ENCODE data around the gene MCOLN1. TPM values are rescaled to one million over a fixed set of nuclear protein-coding genes. Genes with fewer than 3 reads are reported as not detected.

MCOLN1 gene
- polyA plus RNA-seq, 3 donors = 32.8 to 133 (median 34.3) TPM

- intact Hi-C loops (cut with micrococcal nuclease) = no loop called here
- peak; percentile 88 to 89 (median 89) for DNase-seq
- no peaks in the 10 kb centered on the region for H4K20me1 ChIP-seq (ENCODE audit: insufficient read depth, low read length)
Observed at GRCh38 chr19:7488736-7489353, 33.6 kb upstream of the MCOLN1 start, which contains the start of gene PEX11G. Gene PEX11G (minus strand): TSS chr19:7489035. CDS start chr19:7489010, 25 bp downstream.

DNA sequence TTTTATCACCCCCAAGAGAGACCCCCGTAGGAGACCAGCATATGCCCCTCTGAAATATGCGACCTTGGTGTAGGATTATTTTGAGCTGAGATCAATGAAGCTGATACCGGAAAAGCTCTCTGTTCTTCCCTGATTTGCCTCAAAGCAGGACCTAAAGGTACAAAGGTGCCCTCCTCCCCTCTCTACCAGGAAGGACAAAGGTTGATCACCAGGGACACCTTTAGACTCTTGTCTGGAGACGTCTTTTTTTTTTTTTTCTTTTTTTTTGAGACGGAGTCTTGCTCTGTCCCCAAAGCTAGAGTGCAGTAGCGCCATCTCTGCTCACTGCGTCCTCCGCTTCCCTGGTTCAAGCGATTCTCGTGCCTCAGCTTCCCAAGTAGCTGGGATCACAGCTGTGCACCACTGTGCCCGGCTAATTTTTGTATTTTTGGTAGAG, 32.8 kb upstream of the MCOLN1 start:
- 84% methylated on average over 5 of the region's 11 CpGs for WGBS (ENCODE audit: insufficient coverage)
- H3K9ac ChIP-seq (ENCODE audit: insufficient read depth, low read length, poor library complexity, severe bottlenecking) = no peak overlapping the region
- H3K9me3 ChIP-seq (replicated peaks in 1 of 2; ENCODE audit: control insufficient read depth in 1 of 2, insufficient read depth in 1 of 2, low read length in 2 of 2) = no peaks in the 10 kb centered on the region
- no peak overlapping the region for H2AFZ ChIP-seq (ENCODE audit: insufficient read depth, low read depth, low read length, poor library complexity, severe bottlenecking)
- H3K27ac ChIP-seq (ENCODE audit: low read depth in 1 of 2, low read length in 2 of 2) = peak overlapping the region in 1 of 2 donors; percentile 84
- H3K4me3 ChIP-seq (replicated peaks in 1 of 3; ENCODE audit: low read depth in 2 of 3, low read length in 3 of 3) = peak overlapping the region in 1 of 3 experiments; percentile 71
- intact Hi-C loops (cut with micrococcal nuclease) = loop anchor here in 1 of 2 donors (5.0 kb wide), 1 partner anchor 53 kb away; no protein-coding TSS in a partner anchor
- H3K4me2 ChIP-seq (replicated peaks; ENCODE audit: extremely low read depth, low read length, poor library complexity, severe bottlenecking) = peak overlapping the region; percentile 76
- no peak for TF ChIP-seq CTCF (IDR thresholded peaks at IDR 0.05)
- no peak overlapping the region for H3K4me3 Mint-ChIP-seq
- no peaks in the 10 kb centered on the region for H3K36me3 Mint-ChIP-seq
- H4K20me1 ChIP-seq (ENCODE audit: insufficient read depth, low read length) = no peaks in the 10 kb centered on the region
- H3K27me3 Mint-ChIP-seq (ENCODE audit: low read depth in 3 of 3) = peaks cover 3 to 9% (median 6%) of the 10 kb centered on the region in 3 donors
- no peak for DNase-seq
- peak overlapping the region; percentile 33 to 96 (median 91) for H3K27ac Mint-ChIP-seq
- peaks cover 41 to 56% of the 10 kb centered on the region in 2 donors for H3K4me1 ChIP-seq (ENCODE audit: control insufficient read depth in 1 of 2, insufficient read depth in 2 of 2, low read length in 2 of 2)
- H3K4me1 Mint-ChIP-seq = peaks cover 44% of the 10 kb centered on the region
- H3K9me3 Mint-ChIP-seq = peaks cover 0 to 5% (median 0%) of the 10 kb centered on the region in 7 donors
- no peaks in the 10 kb centered on the region for H3K27me3 ChIP-seq (ENCODE audit: control insufficient read depth in 2 of 2, insufficient read depth in 2 of 2, low read length in 2 of 2)
- H3K79me2 ChIP-seq (ENCODE audit: insufficient read depth, low read length) = no peaks in the 10 kb centered on the region
- no peaks in the 10 kb centered on the region for H3K36me3 ChIP-seq (replicated peaks in 1 of 2; ENCODE audit: control insufficient read depth in 1 of 2, insufficient read depth in 2 of 2, low read length in 2 of 2)

More at GRCh38 chr19:7488736-7489353, 33.6 kb upstream of the MCOLN1 start, which contains the start of gene PEX11G:
- Mint-ChIP-seq H3K9me3 (peaks cover 0 to 5% (median 0%) of the 10 kb centered on the region in 7 donors), H3K27me3 (ENCODE audit: low read depth in 3 of 3) (peaks cover 3 to 12% (median 3%) of the 10 kb centered on the region in 3 donors), H3K4me1 (peaks cover 37% of the 10 kb centered on the region), H3K4me3 (peak within 1 kb of the TSS; percentile 57 to 83), H3K27ac (peak within 1 kb of the TSS; percentile 82 to 96 (median 93)), H3K36me3 (no peaks in the 10 kb centered on the region)
- H3K9me3 ChIP-seq (replicated peaks in 1 of 2; ENCODE audit: control insufficient read depth in 1 of 2, insufficient read depth in 1 of 2, low read length in 2 of 2) = no peaks in the 10 kb centered on the region
- H3K4me3 ChIP-seq (replicated peaks in 1 of 3; ENCODE audit: low read depth in 2 of 3, low read length in 3 of 3) = peak within 1 kb of the TSS; percentile 35 to 71 (median 51)
- H3K27ac ChIP-seq (ENCODE audit: low read depth in 1 of 2, low read length in 2 of 2) = peak within 1 kb of the TSS; percentile 51 to 84
- H3K36me3 ChIP-seq (replicated peaks in 1 of 2; ENCODE audit: control insufficient read depth in 1 of 2, insufficient read depth in 2 of 2, low read length in 2 of 2) = no peaks in the 10 kb centered on the region
- H2AFZ ChIP-seq (ENCODE audit: insufficient read depth, low read depth, low read length, poor library complexity, severe bottlenecking) = peak within 1 kb of the TSS; percentile 76
- H3K79me2 ChIP-seq (ENCODE audit: insufficient read depth, low read length) = no peaks in the 10 kb centered on the region
- WGBS (ENCODE audit: insufficient coverage) = under 1% methylated on average over 40 of the region's 49 CpGs
- H3K4me2 ChIP-seq (replicated peaks; ENCODE audit: extremely low read depth, low read length, poor library complexity, severe bottlenecking) = peak within 1 kb of the TSS; percentile 76
- no peak for TF ChIP-seq CTCF (IDR thresholded peaks at IDR 0.05)
- peak within 1 kb of the TSS; percentile 70 for H3K9ac ChIP-seq (ENCODE audit: insufficient read depth, low read length, poor library complexity, severe bottlenecking)
- peaks cover 38 to 50% of the 10 kb centered on the region in 2 donors for H3K4me1 ChIP-seq (ENCODE audit: control insufficient read depth in 1 of 2, insufficient read depth in 2 of 2, low read length in 2 of 2)
- H3K27me3 ChIP-seq (ENCODE audit: control insufficient read depth in 2 of 2, insufficient read depth in 2 of 2, low read length in 2 of 2) = no peaks in the 10 kb centered on the region

All from CD14-positive monocyte (primary cell).